NAMALWA (cell line): Measurements from ENCODE around the gene SLC37A1.
"Not testable (repeated sequence)": the region's sequence is repeated elsewhere in the genome, so short reads cannot be mapped to it uniquely, and the experiment has no call there.

Experiments
- DNase-seq: peaks from one replicate; pipeline ENCODE4 v3.0.0-alpha.2; 2015; ENCODE audit warnings: low spot score

The SLC37A1 gene

DNA sequence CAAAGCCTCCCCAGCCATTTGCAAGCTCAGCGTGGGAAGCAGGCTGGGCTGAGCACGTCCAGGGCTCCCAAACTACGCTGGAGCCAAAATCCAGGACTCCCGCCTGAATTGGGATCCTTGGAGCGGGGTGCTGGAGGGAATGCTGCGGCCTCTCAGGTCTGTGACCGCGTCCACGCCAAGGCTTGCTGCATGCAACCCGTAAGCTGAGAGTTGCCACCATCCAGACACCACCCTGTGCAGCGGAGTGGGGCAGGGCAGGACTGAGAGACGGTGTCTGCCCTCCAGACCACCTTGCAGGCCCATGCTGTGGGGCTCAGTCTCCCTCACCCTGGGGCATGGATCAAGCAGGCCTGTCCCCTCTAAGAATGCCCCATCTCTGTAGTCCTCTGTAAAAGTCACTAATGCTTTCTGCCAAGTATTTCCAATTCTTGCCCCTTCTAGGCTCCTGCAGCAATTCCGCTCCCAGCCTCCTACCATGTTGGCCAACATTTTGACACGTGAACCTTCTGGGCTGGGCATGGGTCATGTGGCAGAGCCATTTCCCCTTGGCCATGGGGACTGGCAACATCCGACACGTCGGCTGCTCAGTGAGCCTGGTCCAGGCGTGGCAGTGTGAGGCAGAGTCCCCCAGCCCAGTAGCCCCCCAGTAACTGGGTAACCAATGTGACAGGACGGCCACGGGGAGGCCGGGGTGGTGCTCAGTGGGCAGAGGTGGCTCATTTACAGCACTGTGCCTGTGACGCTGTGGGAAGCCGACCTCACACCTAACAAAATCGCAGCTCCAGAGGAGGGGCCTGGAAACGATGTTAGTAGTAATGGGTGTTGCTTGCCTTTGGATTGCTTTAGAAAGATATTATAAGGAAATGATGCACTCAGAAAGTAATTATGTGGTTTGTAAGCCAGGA lies 81.9 kb downstream of the SLC37A1 start:
- no peak for DNase-seq

DNA sequence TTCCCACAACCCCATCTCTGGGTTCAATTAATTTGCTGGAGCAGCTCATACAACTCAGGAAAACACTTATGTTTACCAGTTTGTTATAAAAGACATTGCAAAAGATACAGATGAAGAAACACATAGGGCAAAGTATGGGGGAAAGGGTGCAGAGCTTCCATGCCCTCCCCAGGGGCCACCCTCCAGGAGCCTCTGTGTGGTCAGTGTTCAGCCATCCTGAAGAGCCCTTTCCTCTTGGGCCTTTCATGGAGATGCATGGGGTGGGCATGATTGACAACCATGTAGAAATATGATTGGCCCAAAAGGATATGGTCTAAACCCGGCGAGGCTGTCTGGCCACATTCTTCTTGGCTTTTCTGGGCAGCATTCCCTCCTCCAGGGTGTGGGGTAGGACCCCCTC lies 83.0 kb downstream of the SLC37A1 start:
- DNase-seq, result no peak

DNA sequence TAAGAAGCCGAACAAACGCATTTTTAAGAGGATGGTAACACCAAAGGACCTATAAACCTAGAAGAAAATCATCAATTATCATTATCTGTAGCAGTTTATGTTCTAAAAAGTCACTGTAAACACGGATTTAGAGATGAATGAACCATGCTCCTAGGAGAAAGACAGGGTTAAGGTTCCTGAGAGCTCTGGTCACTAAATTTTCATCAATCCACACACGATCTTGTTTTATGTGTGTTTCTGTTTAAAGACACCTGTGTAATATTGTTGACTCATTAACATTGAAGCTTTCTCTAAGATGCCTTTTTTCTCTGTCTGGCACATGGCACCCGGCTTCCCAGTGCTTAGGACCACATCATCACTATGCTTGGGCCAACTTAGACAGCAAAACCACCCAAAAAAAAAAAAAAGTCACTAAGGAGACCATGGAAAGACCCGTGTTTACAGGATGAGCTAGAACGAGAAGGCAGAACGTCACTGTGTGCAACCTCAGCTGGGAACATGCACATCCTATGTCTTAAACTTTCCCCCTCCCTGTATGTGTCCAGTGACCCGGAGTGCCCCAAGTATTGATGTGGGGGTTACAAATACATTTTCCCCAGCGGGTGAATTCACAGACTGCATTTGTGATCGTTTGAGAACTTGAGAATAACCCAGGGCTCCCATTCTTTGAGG lies 84.0 kb downstream of the SLC37A1 start:
- DNase-seq, result no peak

DNA sequence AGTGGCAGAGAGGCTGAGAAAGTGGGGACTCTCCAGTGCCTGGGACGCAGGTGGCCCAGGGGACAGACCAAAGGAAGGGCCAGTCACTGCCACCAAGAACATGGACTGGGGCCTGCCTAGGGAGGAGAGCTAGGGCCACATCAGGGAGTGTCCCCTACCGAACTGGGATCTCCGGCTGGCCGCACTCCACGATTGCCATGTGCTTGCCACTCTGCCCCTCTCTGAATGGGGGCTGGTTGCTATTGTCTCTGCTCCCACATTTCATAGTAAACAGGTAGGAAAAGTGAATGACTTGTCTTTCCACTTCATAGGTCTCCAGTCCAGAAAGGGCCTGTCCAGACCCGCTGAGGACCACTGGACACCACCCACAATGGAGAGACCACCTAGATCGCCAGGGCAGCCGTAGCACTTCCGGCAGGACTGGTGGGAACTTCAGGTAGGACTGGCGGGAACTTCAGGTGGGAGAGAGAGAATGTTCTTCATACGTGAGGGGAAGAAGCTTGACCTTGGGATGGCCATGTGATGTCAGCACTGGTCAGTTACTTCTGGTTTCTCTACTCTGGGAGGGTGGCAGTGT lies 84.6 kb downstream of the SLC37A1 start:
- DNase-seq, result no peak

DNA sequence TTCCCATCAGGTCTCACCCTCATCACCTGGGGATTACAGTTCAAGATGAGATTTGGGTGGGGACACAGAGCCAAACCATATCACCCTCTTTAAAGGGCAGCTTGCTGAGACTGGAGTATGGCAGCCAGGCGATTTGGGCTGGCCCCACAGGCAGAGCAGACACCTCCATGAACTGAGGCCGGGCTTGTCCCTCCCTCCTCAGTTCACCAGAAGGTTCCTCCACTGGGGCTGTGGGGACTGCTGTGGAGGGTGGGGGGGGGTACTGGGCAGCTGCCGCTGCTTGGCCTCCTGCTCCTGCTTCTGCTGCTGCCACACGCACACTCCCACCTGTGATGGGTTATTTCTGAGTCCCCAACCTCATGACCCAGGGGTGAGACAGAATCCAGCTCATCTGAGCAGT lies 85.8 kb downstream of the SLC37A1 start:
- no peak for DNase-seq

DNA sequence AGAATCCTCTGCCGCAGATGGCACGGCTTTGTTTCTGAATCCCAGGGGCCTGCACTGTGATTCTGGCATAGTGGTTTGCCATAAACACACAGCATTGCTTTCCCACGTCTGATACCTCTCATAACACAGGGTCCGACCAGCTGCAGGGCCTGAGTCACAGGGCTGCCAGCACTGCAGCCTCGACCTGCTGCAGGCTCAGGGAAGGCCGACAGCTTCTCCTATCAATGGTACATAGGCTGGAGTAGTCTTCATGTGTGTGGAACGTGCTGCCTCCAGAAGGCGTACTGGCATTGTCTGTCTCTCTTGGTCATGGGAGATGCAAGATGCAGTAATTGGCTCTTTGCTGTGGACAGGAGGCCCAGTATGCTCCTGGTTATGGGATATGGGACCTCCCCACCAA lies 86.3 kb downstream of the SLC37A1 start:
- DNase-seq, result no peak

DNA sequence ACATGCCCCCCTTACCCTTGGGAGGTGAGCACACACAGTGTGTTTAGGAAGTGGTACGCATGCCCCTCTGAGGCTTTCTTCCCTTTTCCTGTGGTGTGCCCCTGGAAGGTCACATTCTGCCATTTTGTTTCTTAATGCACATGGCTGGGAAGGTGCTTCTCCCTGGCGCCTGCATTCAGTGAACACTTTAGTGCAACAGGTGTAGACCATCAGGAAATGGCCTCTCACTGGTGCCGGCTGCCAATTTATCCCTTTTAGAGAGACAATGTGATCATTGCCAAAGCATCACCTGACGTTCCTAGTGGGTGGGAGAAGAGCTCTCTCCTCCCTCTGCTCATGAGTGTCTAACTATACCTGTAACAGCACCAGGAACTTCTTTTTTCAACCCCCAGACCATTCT lies 88.0 kb downstream of the SLC37A1 start:
- DNase-seq, result no peak

DNA sequence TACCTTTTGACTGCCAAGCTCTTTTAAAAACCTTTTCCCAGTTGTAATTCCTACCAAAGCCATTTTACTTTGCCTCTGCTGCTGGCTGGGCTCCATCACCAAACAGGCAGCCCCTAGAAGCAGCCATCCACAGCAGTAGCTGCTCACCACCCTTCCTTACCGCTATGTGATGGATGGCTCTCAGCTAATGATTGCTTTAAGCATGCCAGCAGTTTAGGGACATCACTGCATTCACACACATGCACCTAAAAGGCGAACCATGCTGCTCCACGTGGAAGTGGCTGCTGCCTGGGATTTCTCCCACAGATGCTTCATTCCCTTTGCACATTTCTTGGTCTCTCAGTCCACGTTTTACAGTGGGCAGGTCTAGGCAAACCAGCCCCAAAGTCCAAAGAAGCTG lies 93.5 kb downstream of the SLC37A1 start:
- DNase-seq, result no peak

DNA sequence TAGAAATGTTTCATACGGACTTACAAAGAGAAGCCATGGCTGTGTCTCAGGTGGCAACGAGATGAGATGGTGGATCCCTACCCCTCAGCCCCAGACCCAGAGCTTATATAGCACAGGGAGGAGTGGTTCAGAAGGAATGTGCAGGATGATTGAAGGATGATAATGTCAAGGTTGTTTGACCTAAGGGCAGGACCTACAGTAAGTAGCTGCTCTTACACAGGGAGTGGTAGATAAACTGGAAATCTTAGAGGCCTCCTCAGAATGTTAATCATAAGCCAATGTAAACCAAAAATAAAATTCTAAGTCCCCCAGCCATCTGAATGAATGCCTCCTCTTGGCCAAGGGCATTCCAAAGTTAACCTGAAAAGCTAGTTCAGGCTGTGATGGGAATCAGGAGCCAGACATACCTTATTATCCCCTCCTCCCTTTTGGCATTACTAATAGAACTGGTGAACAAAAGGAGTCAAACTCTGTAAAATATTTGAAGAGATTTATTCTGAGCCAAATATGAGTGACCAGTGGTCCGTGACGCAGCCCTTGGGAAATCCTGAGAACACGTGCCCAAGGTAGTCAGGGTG lies 94.0 kb downstream of the SLC37A1 start:
- no peak for DNase-seq

DNA sequence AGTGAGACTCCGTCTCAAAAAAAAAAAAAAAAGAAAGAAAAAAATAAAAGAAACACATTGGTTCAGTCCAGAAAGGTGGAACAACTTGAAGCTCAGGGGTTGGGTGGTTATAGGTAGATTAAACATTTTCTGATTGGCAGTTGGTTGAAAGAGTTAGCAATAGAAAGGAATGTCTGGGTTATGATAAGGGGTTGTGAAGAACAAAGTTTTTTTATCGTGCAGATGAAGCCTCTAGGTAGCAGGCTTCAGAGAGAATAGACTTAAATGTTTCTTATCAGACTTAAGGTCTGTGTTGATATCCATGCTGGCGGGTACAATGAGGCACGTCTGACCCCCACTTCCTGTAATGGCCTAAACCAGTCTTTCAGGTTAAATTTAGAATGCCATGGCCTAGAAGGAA lies 94.8 kb downstream of the SLC37A1 start:
- DNase-seq, result no peak

DNA sequence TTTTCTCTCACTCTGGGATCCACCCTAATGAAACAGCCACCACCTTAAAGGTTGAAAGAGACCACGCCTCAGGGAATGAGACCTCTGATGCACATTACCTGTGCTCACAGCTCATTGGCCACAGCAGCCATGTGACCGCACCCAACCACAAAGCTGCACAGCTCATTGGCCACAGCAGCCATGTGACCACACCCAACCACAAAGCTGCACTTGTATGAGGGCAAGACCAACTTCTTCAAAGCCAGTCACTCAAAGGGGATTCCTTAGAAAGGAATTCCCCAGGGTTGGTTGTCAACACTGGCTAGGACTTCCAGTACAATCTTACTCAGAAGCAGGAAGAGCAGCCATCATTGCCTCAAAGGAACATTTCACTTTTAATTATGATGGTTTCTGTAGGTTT lies 96.2 kb downstream of the SLC37A1 start:
- peak; percentile 64 for DNase-seq

DNA sequence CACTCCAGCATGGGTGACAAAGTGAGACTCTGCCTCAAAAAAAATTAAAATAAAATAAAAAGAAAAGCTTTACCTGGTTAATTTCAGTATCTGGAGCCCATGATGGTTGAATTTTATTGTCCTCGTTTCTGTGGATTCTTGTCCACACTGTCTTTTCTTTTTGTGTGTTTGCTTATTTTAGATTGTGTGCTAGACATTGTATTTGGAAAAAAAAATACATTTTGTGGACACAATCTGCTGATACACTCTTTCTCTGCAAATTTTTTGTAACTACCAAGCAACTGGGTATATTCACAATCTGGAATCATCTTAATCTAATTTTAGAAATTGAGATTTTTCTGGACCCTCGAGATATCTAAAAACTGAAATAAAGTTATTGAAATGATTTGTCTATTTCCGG lies 98.2 kb downstream of the SLC37A1 start:
- no peak for DNase-seq

DNA sequence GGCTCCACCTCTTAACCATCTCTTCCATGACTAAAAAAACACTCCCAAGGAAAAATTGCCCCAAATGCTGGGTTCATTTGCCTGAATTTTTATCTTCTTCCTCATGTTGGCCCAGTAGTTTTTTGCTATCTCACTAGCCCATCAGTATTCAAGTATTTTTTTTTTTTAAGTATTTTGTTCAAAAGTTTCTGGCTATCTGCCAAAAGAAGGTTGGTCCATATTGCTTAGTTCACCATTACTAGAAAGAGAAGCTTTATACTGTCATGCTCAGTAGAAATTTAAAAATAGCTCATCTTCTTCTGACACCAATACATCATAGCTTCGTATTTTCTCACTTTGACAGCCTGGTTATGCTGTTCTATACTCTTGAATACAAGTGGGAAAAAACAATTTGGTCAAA lies 98.7 kb downstream of the SLC37A1 start:
- no peak for DNase-seq

DNA sequence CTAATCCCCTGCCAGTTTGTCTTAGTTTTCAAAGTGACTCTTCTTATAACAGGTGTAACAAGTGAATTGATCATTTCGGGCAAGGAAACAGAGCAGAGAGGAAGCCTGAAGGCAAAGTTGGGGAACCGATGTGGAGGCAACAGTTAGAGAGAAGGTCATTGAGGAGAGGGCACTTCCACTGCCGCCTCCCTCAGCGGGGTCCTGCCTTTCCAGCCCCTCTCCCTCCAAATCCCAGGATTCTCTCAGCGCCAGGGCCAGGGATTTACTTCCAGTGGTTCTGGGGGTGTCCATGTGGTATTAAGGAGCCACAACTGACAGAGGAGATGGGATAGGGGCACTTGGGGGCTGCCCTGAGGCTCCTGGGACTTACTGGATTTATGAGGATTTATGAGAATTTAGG lies 100.1 kb downstream of the SLC37A1 start:
- DNase-seq, result no peak

DNA sequence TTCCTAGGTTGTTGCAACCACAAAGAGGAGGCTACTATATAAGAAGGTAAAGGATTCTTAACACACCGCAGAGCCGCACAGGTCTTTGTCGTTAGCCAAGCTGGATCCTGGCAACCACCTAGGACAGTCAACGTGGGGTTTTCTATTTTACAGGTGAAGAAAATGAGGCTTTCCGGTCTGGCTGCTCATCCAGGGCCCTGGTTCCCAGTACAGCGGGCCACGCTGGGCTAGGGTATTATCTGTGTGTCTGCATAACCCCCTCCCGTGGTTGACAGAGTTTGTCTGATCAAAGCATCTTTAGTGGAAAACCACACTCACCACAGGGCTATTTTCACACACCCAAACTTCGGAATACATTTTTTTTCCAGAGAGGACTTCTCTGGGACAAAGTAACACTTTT lies 100.7 kb downstream of the SLC37A1 start:
- DNase-seq, result no peak

DNA sequence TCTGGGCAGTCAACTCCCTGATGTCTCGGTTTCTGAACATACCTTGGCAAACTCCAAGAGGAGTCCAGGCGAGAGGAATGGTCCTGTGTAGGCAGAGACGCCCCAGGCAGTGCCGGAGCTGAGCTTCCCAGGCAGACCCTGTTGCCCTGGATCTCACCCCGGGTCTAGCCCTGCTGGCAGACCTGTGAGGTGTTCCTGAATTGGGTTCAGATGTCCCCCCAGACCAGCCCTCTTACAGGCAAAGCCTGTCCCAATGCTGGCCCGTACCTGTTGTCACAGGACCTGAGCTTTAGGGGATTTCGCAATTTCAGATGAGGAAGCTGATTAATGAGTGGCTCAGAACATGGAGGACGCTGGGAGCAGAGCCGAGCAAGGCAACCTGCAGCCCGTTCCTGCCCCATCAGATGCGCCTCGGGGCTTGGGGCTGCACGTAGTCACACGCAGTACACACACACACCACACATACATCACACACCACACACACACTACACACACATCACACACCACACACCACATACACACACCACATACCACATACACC lies 101.2 kb downstream of the SLC37A1 start:
- peak; percentile 47 for DNase-seq

DNA sequence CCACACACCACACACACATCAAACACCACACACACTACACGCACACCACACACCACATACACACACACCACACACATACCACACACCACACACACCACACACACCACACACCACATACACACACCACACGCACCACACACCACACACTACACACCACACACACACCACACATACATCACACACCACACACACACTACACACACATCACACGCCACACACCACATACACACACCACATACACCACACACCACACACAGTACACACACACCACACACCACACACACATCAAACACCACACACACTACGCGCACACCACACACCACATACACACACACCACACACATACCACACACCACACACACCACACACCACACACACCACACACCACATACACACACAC lies 101.7 kb downstream of the SLC37A1 start:
- not testable (repeated sequence) for DNase-seq

DNA sequence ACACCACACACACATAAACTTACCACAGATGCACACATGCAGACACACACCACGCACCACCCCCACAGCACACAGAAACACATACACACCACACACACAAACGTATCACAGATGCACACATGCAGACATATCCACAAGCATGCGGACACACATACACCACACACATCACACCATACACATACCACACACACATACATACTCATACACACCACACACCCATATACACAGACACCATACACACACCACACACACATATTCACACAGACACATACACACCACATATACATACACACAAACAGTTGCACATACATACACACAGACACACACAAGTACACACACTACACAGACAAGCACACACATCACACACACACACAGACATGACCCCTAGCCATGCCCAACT lies 102.3 kb downstream of the SLC37A1 start:
- DNase-seq, result no peak

DNA sequence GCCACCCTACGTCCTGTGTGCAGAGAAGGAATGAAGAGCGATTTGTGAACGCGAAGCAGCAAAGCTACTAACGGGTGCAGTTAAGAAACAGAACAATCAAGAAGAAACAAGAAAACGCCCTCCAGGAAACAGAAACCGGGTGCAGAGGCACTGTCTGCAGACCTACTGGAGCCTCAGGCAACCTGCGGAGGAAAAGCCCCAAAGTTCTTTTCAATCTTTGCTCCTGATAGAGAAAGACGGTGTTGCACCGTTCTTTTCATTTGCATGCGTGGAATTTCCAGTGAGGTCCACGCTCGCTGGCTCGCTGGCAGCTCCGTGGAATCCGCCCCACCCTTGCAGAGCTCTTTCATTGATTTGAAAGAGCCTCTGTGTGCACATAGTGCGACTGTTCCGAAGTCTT lies 102.8 kb downstream of the SLC37A1 start:
- DNase-seq, result no peak

DNA sequence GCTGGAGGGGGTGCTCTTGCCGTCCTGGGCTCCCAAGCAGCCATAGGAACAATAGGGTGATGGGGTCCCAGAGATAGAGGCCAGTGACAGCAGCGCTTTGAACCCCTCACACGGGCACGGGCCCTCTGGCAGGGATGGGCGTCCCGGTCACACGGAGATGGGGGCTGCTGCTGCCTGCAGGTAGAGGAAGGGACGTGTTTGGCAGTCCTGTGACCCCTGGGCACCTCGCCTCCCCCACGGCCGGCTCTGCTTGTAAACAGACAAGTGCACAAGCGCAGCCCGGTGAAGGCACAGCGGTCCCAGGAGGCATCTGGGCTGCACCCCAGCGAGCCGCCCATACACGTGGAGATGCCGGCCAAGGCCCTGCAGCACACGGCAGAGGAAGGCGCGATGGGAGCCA lies 103.3 kb downstream of the SLC37A1 start:
- no peak for DNase-seq

DNA sequence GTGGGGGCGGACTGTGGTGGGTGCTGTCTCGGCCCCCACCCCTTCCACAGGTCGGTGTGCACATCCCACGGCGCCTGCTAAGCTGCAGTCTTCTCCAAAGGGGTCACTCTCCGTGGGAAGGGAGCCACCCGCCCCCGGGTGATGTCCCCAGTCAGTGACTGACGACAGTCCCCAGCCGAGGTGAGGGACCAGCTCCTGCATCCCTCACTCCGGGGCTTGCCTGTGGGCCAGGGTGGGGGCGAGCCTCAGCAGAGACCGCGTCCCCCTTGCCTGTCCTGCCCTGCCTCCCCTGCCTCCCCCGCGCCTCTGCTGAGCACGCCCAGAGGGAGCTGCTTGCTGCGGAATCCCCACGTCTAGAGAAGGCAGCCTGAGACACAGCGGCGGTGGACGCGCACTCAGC lies 103.8 kb downstream of the SLC37A1 start:
- no peak for DNase-seq

DNA sequence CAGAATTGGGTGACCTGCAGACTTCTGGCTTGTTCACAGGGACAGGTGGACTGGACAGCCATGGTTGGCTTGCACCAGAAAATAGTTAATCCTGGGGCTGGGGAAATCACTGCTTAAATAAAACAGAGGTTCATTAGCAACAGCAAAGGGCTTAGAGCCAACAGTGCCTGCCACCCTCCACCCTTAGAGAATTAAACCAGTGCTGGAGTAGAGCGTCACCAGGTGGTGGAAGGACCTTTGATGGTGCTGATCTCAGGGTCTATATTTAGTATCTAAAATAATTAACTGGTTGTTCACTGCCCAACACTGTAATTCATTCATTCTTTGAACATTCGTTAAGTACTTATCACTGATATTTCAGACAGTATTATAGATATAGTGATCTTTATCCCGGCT lies 105.1 kb downstream of the SLC37A1 start:
- DNase-seq, result peak; percentile 32

DNA sequence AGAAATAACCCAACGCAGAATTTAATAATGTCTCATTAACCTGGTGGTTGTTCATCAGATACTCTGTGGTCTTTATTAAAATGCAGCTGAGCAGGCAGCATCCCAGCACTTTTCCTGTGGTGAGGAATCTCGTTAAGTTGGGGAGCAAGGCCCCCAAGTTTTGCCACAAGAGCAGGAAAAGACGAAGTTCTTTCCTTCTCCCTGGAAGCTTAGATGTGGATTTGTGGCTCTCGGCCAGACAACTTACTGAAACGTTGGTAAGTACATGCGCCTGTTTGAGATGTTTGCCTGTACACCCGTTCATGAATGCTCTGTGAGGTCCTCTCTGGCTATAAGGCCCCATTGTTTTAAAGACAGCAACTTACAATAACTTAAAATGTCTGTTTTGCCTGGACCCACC lies 105.5 kb downstream of the SLC37A1 start:
- DNase-seq, result no peak
